GM21737 (cell line): ENCODE data around the gene SLC25A12.
"Not testable (repeated sequence)": the region's sequence is repeated elsewhere in the genome, so short reads cannot be mapped to it uniquely, and the experiment has no call there.

Source experiments
- ATAC-seq: cut with Tn5 transposase; IDR thresholded peaks from one replicate; pipeline ENCODE4 v1.9.1; 2021; ENCODE audit warnings: mild to moderate bottlenecking, moderate library complexity; ENCODE audit not compliant: unreplicated experiment

Gene SLC25A12

DNA sequence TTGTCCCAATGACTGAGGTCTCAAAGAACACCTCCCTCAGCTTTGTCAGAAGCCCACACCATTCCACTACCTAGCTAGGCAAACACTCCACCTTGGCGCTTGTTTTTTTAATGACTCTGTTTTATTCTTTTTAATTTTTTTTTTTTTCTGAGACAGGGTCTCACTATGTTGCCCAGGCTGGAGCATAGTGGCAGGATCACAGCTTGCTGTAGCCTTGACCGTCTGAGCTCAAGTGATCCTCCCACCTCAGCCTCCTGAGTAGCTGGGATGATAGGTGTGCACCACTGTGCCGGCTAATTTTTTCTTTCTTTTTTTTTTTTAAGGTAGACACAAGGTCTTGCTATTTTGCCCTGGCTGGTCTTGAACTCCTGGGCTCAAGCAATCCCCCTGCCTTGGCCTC, 101.9 kb downstream of the SLC25A12 start:
- ATAC-seq, result no peak

DNA sequence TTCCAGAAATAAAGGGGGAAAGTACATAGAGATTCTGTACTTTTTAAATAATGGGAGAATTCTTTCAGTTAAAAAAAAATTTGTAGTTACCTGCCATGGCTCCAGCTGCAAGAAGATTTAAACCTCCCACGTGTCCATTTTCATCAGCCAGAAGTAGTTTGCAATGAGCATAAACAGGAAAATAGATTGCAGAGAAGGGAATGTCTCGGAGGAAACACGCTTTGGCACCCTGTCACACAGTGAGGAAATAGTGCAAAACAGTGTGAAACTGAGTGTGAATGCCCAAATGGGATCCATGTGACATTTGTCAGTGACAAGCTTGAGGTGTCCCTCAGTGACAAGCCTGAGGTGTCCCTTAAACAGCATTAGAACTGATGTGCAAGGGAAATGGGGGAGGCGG, 102.7 kb downstream of the SLC25A12 start:
- ATAC-seq, result no peak

DNA sequence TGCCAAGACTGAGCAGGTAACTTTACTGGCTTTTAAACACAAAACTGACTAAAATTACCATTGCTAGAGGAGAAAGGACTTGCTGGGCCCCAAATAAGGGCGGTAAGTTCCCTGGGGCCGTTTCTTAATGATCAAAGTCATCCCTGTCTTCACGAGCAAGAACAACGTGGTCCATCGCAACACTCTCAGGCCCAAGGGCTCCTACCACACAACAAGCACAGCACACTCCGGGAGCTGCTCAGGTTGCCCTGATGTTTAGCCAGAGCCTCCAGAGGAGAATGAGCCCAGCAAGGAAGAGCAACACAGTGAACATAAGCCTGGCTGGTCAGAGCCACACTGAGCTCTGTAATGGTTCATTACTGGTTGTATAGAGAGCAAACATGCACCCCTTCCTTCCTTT, 104.1 kb downstream of the SLC25A12 start:
- ATAC-seq, result no peak

DNA sequence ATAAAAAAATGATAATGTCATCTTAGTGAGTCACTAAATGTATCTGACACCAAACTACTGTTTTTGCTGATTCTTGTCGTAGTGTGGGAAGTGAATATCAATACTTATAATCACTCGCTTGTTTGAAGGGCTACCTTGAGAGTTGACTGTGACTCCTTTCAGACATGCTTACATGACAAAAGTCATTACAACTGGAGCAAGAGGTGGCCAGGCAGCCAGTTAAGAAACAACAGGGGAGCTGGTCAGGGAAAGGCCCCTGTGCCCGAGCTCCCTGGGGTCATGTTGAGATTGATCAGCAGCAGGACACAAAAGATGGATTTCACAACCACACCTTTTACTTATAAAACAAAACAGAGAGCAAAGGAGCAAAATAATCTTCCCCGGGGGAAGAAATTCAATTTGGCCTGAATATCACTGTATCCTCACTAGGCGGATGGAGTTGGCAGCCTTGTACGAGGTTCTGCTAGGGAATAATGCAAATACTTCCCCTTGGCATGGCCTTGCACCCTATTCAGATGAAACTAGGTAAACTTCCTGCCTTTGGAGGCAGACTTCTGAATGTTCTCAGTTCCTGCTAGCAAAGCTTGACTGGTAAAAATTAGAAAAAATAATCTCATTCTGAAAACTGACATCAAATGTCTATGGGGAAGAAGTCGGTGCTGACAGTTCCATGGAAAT, 105.6 kb downstream of the SLC25A12 start:
- ATAC-seq, result no peak

DNA sequence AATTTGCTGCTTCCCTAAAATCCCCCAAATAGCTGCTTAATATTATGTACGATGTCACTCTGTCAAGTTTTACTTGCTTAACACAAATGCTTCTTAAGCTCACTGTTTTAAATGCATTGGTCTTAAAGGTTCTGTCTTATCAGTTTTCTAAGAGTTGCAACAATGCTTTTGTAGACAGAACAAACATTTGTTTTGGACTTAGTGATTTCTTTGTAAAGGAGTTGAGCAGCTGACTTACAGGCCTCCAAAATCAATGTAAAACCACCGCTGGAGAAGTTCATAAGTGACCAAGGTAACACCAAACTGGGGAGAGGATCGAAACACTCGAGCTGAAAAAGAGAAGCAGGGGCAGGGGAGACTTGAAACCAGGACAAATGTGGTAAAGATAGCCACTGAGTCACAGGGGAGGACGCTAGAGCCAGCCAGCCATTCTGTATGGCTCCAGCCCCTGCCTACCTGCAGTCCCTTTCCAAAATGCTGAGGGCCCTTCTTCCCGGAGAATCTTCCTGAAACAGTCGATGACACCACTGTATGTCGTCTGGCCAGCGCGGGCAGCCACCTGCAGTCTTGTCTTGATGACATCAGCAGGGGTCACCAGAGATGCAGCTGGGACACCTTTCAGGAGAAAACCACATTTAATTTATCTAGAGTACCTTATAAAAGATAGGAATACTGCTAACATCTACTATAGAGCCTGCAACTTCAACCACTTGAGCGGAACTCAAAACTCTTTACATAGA, 106.5 kb downstream of the SLC25A12 start:
- ATAC-seq, result no peak

DNA sequence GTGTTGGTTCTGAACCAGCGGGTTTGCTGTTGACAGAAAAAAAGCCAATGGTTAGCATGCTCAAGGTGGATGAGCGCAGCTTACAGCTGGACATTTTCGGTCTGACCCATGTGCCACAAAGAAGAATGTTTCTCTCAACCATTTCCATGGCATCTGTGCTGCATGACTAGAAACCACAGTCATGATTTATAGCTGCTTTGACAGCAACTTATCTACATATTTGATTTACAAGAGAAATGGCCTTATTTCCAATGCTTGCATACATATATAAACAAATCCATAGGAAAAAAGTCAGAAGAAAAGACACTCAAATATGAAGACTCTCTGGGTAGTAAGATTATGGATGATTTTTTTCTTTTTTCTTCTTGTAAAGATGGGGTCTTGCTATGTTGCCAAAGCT, 108.6 kb downstream of the SLC25A12 start:
- no peak for ATAC-seq

DNA sequence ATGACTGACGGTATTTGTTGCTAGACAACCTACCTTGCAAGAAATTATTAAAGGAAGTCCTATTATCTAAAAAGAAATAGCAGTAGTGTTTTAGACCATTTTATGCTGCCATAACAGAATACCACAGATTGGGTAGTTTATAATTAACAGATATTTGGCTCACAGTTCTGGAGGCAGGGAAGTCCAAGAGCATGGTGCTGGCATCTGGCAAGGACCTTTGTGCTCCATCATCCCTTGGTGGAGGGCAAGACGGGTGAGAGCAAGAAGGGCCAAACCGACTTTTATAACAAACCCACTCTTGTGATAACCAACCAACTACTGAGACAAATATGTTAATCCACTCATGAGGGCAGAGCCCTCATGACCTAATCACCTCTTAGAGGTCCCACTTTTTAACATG, 115.5 kb downstream of the SLC25A12 start:
- no peak for ATAC-seq

DNA sequence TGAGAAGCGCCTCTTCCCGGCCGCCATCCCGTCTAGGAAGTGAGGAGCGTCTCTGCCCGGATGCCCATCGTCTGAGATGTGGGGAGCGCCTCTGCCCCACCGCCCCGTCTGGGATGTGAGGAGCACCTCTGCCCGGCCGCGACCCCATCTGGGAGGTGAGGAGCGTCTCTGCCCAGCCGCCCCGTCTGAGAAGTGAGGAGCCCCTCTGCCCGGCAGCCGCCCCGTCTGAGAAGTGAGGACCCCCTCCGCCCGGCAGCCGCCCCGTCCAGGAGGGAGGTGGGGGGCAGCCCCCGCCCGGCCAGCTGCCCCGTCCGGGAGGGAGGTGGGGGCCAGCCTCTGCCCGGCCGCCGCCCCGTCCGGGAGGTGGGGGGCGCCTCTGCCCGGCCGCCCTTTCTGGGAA, 119.5 kb downstream of the SLC25A12 start:
- ATAC-seq, result not testable (repeated sequence)

DNA sequence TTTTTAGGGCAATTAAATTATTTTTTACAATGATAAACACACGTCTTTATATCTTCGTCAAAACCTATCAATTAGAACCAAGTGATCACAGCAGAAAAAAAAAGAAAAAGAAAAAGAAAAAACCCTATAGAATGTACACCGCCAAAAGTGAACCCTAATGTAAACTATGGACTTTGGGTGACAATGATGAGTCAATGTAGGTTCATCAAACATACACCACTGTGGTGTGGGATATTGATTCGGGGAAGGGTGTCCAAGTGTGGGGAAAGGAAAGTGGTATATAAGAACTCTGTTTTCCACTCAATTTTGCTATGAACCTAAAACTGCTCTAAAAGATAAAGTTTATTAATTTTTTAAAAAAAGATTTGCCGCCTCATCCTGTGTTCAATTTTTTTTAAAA, 121.7 kb downstream of the SLC25A12 start:
- ATAC-seq, result no peak

DNA sequence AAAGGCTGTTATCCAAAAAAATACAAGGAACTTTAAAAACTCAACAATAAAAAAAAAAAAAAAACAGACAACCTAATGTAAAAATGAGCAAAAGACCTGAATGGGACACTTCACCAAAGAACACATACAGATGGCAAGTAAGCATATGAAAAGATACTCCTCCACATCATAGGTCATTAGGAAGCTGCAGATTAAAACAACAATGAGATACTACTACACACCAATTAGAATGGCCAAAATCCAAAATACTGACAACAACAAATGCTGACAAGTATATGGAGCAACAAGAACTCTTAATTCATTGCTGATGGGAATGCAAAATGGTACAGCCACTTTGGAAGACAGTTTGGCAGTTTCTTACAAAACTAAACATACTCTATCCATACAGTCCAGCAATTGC, 122.6 kb downstream of the SLC25A12 start:
- no peak for ATAC-seq

DNA sequence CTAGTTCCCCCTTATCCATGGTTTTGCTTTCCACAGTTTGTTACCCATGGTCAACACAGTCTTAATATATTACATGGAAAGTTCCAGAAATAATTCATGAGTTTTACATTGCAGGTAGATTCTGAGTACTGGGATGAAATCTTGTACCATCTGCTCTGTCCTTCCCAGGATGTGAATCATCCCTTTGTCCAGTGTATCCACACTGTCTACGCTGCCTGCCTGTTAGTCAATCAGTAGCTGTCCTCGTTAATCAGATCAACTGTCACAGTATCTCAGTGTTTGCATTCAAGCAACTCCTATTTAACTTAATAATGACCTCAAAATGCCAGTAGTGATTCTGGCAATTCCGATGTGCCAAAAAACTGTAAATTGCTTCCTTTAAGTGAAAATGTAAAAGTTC, 130.4 kb downstream of the SLC25A12 start:
- no peak for ATAC-seq

DNA sequence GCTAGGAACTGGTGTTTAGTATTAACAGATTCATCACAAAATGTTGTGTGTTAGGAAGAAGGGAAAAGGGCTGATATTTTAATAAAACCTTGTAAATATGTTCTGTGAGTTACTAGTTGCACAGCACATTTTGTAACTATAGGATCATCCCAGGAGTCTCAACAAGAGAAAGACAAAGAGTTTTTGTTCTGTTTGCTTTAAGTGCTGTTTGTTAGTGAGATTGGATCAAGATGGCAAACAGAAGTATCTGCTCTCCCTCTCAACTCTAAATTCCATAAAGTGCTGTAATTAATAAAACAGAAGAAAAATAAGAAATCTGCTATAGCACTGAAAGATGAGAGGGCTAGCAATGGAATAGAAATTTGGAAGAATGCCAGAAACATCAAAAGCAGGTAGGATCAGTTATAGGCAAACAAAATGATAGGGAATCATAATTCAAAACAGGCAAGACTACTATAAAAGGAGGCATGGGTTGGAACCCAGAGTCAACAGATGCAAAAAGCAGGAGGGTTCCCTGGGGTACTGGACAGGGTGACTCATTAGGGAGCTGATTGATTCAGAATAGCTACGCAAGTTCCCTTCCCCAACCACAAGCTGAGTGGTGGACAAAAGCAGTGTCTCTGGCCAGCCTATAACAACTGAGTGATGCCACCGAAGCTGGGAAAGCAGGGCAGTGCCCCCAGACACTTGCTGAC, 131.0 kb downstream of the SLC25A12 start:
- ATAC-seq, result no peak

DNA sequence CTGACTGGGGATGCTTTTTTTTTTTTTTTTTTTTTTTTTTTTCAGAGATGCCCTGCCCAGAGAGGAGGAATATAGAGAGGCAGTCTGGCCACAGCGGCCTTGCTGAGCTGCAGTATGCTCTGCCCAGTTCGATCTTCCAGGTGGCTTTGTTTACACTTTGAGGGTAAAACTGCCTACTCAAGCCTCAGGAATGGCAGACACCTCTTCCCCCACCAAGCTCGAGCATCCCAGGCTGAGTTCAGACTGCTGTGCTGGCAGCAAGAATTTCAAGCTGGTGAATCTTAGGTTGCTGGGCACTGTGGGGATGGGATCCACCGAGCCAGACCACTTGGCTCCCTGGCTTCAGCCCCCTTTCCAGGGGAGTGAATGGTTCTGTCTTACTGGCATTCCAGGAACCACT, 132.9 kb downstream of the SLC25A12 start:
- not testable (repeated sequence) for ATAC-seq

DNA sequence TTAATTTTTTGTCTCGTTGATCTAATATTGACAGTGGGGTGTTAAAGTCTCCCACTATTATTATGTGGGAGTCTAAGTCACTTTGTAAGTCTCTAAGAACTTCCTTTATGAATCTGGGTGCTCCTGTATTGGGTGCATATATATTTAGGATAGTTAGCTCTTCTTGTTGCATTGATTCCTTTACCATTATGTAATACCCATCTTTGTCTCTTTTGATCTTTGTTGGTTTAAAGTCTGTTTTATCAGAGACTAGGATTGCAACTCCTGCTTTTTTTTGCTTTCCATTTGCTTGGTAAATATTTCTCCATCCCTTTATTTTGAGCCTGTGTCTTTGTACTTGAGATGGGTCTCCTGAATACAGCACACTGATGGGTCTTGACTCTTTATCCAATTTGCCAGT, 135.3 kb downstream of the SLC25A12 start:
- not testable (repeated sequence) for ATAC-seq

DNA sequence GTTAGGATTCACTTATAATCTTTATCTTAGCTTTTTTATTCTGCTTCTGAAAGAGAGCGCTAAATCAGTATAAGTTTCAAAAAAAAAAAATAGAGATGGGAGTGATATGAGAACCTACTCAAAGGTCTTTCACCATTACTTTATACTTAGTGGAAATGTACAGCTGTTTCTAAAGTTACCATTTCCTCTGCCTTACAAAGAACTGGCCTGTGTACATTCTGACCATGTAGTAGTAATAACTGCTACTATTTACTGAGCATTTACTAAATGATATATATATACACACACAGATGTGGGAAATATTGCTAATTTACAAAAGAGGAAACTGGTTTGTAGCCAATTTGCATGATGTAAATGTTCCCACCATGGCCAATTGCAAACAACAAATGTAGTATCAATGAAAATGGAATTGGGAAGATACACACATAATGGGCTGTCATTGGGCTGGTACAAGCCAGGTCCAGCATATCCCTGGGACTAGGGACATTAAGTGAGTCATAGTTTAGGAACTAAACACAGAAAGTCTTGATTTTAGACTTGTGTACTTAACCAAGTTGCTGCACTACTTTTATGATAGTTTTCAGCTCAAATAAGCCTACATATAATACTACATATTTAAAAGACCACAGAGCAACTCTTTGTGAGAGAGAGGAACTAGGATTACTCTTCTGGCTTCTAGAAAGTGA, 139.6 kb downstream of the SLC25A12 start:
- ATAC-seq, result no peak

DNA sequence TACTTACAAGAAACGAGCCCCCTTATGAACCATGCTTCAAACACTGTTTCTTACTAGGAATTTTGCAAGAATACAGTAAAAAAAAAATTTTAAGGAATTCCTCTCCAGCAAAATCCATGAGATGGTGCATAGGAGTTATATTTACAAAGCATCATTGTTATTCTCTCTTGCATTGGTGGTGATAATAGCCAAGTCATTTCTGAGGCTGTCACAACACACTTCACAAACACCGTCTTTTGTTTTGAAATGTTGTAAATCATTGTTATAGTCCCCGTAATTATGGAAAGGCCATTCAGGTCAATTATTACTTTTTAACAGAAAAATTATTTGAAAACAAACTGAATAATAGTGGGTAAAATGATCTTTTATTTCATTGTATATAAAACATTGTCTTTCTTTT, 146.7 kb downstream of the SLC25A12 start:
- ATAC-seq, result no peak

DNA sequence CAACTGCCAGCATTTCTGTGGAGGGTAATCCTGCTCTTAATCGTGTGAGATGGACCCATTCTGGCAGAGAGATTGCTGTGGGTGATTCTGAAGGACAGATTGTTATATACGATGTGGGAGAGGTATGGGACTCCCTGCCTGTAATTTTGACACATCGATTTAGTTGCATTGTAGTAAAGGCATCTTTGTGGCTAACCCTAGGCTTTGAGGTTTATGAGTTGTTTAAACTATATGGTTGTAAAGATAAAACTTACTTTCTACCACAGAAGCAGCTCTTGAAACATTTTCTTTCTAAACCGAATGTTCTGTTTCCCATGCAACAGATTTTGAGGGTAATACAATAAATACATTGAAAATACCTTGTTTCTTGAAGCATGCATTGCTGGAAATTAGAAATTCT, 148.2 kb downstream of the SLC25A12 start:
- ATAC-seq, result no peak

DNA sequence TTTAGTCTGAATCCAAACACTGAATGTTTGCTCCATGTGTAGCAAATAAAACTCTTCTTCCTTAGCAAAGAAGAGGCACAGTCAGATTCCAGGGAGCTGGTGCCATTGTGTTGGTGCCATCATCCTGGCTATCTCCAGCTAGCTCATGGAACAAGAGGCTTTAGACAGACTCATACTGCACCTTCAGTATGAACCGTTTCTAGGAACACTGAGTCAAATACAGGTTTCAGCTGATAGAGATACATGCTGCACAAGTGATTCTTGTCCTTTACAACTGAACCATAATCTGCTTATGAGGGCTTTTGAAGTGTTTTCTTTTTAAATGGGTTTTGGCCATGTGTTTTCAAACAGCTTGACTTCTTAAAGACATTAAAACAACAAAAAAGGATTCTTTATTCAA, 148.9 kb downstream of the SLC25A12 start:
- no peak for ATAC-seq

DNA sequence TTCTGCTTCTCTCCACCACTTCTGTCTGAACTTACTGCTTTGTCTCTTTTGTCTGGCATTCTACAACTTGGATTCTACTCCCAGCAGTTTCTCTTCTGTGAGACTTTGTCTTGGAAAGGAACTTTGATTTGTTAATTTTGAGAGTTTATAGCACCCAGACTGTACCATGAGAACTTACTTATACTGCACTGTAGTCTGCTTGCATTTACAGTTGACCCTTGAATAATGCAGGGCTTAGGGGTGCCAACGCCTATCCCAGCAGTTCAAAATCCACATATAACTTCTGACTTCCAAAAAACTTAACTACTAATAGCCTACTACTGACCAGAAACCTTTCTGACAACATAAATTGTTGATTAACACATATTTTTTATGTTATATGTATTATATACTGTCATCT, 151.3 kb downstream of the SLC25A12 start:
- ATAC-seq, result no peak

DNA sequence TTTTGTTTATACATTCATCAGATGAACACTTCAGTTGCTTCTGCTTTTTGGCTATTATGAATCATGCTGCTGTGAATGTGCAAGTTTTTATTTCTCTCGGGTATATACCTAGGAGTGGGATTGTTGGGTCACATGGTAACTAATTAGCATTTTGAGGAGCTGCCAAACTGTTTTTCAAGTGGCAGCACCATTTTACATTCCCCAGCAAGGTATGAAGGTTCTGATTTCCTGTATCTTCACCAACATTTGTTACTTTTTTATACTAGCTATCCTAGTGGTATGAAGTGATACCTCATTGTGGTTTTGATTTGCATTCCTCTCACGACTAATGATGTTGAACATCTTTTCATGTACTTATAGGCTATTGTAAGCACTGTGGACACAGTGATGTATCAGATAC, 152.9 kb downstream of the SLC25A12 start:
- ATAC-seq, result no peak

DNA sequence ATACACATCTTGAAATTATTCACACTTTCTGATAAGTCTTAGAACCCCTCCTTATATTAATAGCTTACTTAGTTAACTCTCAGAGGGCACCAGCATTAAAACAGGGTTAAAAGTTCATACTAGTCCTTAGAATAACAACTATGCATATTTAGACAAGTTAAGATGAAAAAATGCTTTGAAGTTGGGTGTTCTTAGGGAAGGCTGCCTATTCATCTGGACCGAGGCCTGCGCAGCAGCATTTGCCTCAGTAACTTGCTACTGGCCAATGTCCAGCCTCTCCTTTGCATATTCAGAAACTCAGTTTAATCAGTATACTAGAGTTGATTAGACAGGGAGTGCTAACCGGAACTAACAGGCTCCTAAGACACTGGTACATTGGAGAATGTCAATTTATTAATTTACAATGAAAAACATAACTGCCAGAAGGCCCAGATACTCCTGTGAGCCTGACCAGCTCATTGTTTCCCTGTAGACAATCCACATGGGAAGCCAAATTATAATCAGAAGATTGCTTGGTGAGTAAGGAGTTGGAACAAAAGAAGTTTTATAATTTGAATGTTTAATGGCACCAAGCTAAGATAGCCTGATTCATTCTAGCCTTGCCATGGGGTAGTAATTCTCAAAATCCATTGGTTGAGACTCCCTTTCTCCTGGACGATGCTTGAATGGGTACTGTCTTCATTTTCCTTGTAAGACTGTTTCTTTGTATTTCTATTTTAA, 157.9 kb downstream of the SLC25A12 start:
- no peak for ATAC-seq
